Gastrocnemius medialis (tissue), 4 donors: Measurements from ENCODE around the gene EVA1C. TPM values are rescaled to one million over a fixed set of nuclear protein-coding genes. Genes with fewer than 3 reads are reported as not detected.

Source experiments
- ATAC-seq, 2 donors: fragments of 150-250 bp; one replicate each; pipeline ENCODE4 v1.9.1; 2016
- DNase-seq, 2 donors: peaks; one replicate each; pipeline ENCODE4 v3.0.0-alpha.2; 2019
- H3K27ac ChIP-seq, 4 donors: fragments of 200-600 bp; sonication (generic); 1 replicate in 1 of 4; 2 replicates in 3 of 4; pipeline ENCODE4 v1.5.1; 2016 to 2018; ENCODE audit warnings: mild to moderate bottlenecking in 2 of 4, moderate library complexity in 1 of 4
- H3K27me3 ChIP-seq, 3 donors: fragments of 200-600 bp; sonication (generic) in 2 of 3; 1 replicate in 1 of 3; 2 replicates in 2 of 3; pipeline versions ENCODE4 v1.5.1 to v1.6.0; 2016 to 2019; ENCODE audit warnings: mild to moderate bottlenecking in 1 of 3, moderate library complexity in 1 of 3
- H3K36me3 ChIP-seq, 2 donors: fragments of 200-600 bp; sonication (generic) in 1 of 2; one replicate each; pipeline ENCODE4 v1.5.1; 2017 to 2018
- H3K4me1 ChIP-seq, 2 donors: fragments of 200-600 bp; sonication (generic) in 1 of 2; one replicate each; pipeline ENCODE4 v1.5.1; 2016 to 2017; ENCODE audit warnings: mild to moderate bottlenecking in 2 of 2
- H3K4me3 ChIP-seq, 4 donors: fragments of 200-600 bp; sonication (generic) in 3 of 4; 1 replicate in 1 of 4; 2 replicates in 3 of 4; pipeline ENCODE4 v1.5.1; 2016 to 2019; ENCODE audit warnings: mild to moderate bottlenecking in 2 of 4
- H3K9me3 ChIP-seq, 3 donors: fragments of 200-600 bp; sonication (generic) in 2 of 3; 1 replicate in 1 of 3; 2 replicates in 2 of 3; pipeline ENCODE4 v1.5.1; 2016 to 2019
- POLR2A ChIP-seq, 2 donors: fragments of 450-650 bp; IDR thresholded peaks; one replicate each; pipeline ENCODE4 v1.6.1; 2017; ENCODE audit warnings: antibody characterized with exemption in 2 of 2, mild to moderate bottlenecking in 2 of 2, moderate library complexity in 2 of 2
- in situ Hi-C, 4 donors: fragments of 200-750 bp; cut with MboI; loops; one replicate each; pipeline versions ENCODE4 v1.15.0 to v1.8.0; 2017; ENCODE audit warnings: low sequenced_read_pairs in 4 of 4
- intact Hi-C: fragments of 100-400 bp; cut with DNase I; formaldehyde crosslinking; loops from one replicate; pipeline ENCODE4 v1.15.1; 2023; ENCODE audit warnings: low total_unique reads
- total RNA-seq, 4 donors: library from RNA; depleted of rRNA; stranded (reverse); fragments of >200 nt; gene quantifications; one replicate each; pipeline versions ENCODE4 v1.1.0 to v1.2.3, GENCODE V29; 2016
- TF ChIP-seq, protein P1 (sequence below), 5 experiments: fragments of 450-650 bp in 3 of 5; fragments of 200-600 bp in 2 of 5; sonication (generic) in 2 of 5; IDR thresholded peaks in 4 of 5; conservative IDR thresholded peaks in 1 of 5; 1 replicate in 4 of 5; 2 replicates in 1 of 5; pipeline ENCODE4 v1.5.1; 2016 to 2019; ENCODE audit warnings: antibody characterized with exemption in 5 of 5, mild to moderate bottlenecking in 3 of 5, moderate library complexity in 3 of 5

EVA1C gene, protein sequence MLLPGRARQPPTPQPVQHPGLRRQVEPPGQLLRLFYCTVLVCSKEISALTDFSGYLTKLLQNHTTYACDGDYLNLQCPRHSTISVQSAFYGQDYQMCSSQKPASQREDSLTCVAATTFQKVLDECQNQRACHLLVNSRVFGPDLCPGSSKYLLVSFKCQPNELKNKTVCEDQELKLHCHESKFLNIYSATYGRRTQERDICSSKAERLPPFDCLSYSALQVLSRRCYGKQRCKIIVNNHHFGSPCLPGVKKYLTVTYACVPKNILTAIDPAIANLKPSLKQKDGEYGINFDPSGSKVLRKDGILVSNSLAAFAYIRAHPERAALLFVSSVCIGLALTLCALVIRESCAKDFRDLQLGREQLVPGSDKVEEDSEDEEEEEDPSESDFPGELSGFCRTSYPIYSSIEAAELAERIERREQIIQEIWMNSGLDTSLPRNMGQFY
- 10 to 100 TPM in 2 of 4 donors, 1 to 10 TPM in 2; 9.2 to 15.8 (median 12.1) TPM for total RNA-seq

DNA sequence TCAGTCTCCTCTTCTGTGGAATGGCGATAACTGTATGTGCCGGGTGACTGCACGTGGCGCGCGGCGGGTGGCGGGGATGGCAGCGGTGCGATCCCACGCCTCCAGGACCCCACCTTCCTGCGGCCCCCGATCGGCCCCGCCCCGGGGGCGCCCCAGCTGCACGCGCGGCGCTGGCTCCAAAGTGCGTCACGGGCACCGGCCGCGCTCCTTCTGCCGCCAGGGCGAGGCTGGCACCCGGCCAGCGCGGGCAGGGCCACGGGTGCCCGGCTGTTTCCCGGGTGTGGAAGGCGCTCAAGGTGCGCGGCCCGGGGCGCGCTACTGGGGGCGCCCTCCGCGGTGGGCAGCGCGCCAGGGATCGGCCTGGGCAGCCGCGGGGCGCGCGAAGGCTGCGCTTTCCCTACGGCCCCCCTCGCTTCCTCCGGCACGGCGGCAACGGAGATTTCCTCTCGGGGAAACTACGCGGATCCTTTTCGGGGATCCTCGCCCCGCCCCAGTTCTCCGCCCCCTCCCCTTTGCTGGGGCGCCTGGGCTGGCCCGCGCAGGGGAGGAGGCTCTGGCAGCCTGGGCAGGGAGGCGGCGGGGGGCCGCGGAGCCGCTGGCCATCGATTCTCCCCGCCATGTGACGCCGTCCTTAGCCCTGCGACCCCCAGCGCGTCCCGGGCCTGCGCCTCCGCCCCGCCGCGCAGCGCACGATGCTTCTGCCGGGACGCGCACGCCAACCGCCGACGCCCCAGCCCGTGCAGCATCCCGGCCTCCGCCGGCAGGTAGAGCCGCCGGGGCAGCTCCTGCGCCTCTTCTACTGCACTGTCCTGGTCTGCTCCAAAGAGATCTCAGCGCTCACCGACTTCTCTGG lies at the start of gene EVA1C:
EVA1C (plus strand) TSS at position 545 of the 853 bp plus-strand sequence; CDS start at position 693, 148 bp downstream.
- in situ Hi-C loops (no loop called here), intact Hi-C loops (loop anchor here (2.0 to 5.0 kb wide), 4 partner anchors 44 to 200 kb away; partner anchors contain the start of gene CFAP298)
- peaks cover 0 to 9% of the 10 kb centered on the region in 2 donors for H3K4me1 ChIP-seq
- H3K36me3 ChIP-seq, result no peaks in the 10 kb centered on the region
- H3K27me3 ChIP-seq, result no peaks in the 10 kb centered on the region
- H3K4me3 ChIP-seq, result peak within 1 kb of the TSS; percentile 79 to 92 (median 89)
- ATAC-seq, result peak; percentile 55 to 63
- no peaks in the 10 kb centered on the region for H3K9me3 ChIP-seq
- peak; percentile 30 to 39 for DNase-seq
- H3K27ac ChIP-seq, result peak within 1 kb of the TSS; percentile 85 to 96 (median 94)
- peak; percentile 41 to 72 for TF ChIP-seq POLR2A (IDR thresholded peaks at IDR 0.05)
- TF ChIP-seq, protein P1, sequence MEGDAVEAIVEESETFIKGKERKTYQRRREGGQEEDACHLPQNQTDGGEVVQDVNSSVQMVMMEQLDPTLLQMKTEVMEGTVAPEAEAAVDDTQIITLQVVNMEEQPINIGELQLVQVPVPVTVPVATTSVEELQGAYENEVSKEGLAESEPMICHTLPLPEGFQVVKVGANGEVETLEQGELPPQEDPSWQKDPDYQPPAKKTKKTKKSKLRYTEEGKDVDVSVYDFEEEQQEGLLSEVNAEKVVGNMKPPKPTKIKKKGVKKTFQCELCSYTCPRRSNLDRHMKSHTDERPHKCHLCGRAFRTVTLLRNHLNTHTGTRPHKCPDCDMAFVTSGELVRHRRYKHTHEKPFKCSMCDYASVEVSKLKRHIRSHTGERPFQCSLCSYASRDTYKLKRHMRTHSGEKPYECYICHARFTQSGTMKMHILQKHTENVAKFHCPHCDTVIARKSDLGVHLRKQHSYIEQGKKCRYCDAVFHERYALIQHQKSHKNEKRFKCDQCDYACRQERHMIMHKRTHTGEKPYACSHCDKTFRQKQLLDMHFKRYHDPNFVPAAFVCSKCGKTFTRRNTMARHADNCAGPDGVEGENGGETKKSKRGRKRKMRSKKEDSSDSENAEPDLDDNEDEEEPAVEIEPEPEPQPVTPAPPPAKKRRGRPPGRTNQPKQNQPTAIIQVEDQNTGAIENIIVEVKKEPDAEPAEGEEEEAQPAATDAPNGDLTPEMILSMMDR (IDR thresholded peaks at IDR 0.05 in 4 of 5, conservative IDR thresholded peaks at IDR 0.05 in 1 of 5), result peak in 4 of 5 experiments; percentile 24 to 54 (median 34)

DNA sequence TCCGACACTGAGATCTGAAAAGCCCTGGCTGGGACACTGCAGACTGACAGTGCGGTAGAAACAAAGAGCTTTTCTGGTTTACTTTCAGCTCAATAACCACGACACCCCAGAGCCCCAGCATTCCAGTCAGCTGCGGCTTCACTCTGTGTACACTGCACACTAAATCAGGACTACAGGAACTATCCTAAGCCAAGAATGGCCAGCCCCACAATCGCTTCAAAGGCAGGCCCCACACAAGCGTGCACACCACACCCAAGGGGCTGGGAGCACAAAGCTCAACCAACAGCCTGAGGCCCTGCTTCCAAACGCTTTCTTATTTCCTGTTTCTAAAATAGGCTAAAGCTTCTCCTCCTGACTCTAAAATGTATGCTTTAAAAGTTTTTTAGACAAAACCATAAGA lies 48.1 kb upstream of the EVA1C start:
- intact Hi-C loops, result no loop called here
- no peak for DNase-seq
- peak overlapping the region in 3 of 4 donors; percentile 35 to 62 (median 61) for H3K27ac ChIP-seq

DNA sequence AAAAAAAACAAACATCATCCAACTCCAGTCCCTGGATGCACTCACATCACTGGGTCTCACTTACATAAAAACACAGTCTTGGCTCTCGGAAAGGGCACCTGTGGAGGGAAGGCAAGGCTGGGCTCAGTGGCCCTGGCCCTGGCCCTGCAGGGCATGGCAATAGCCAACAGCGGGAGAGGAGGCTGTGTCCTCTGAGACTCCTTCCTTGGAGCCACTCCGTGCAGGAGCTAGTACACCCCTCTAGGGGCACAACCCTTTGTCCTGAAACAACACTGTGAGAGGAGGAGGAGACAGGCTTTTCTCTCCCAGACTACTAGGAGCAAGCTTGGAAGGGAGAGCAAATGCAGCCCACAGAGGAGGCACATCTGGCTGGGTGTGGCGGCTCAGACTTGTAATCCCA lies 47.7 kb upstream of the EVA1C start:
- H3K4me1 ChIP-seq, result peaks cover 0 to 2% of the 10 kb centered on the region in 2 donors
- peak overlapping the region; percentile 14 to 62 (median 48) for H3K27ac ChIP-seq
- TF ChIP-seq, protein P1 (IDR thresholded peaks at IDR 0.05 in 4 of 5, conservative IDR thresholded peaks at IDR 0.05 in 1 of 5), result no peak
- no peak for TF ChIP-seq POLR2A (IDR thresholded peaks at IDR 0.05)

More for the DNA sequence above, 48.1 kb upstream of the EVA1C start:
- H3K4me3 ChIP-seq, result no peak overlapping the region
- no peak for TF ChIP-seq POLR2A (IDR thresholded peaks at IDR 0.05)
- in situ Hi-C loops, result no loop called here
- peak; percentile 38 to 73 for ATAC-seq
- H3K27me3 ChIP-seq, result no peaks in the 10 kb centered on the region
- H3K36me3 ChIP-seq, result peaks cover 0 to 89% of the 10 kb centered on the region in 2 donors
- H3K9me3 ChIP-seq, result no peaks in the 10 kb centered on the region
- peaks cover 0 to 2% of the 10 kb centered on the region in 2 donors for H3K4me1 ChIP-seq

DNA sequence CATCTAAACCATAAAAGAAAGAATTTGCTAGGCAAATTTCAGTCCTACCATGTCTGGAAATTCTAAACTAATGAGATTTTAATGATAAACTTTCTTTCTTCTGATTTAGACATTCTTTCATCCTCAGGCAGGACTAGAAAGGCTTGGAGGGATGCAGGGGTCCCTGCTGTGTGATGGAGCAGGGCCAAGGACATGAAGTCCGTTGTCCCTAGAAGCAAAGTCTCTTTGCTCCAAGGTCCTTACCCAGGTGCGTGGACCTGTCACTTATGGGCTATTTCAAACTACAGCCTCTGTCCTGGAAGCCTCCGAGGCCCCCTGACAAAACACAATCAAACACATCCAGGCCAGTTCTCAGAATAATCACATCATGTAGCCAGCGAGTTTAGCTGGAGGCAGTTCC lies 46.3 kb upstream of the EVA1C start:
- Histone ChIP-seq H3K36me3 (peaks cover 0 to 86% of the 10 kb centered on the region in 2 donors), H3K27ac (peak overlapping the region; percentile 23 to 65 (median 52)), H3K27me3 (no peaks in the 10 kb centered on the region), H3K9me3 (no peaks in the 10 kb centered on the region), H3K4me3 (no peak overlapping the region), H3K4me1 (peaks cover 0 to 2% of the 10 kb centered on the region in 2 donors)
- TF ChIP-seq, protein P1 (IDR thresholded peaks at IDR 0.05 in 4 of 5, conservative IDR thresholded peaks at IDR 0.05 in 1 of 5), result no peak
- TF ChIP-seq POLR2A (IDR thresholded peaks at IDR 0.05), result no peak
- ATAC-seq, result no peak
- intact Hi-C loops (no loop called here), in situ Hi-C loops (no loop called here)
- DNase-seq, result no peak

More for the DNA sequence above, 47.7 kb upstream of the EVA1C start:
- H3K27me3 ChIP-seq, result no peaks in the 10 kb centered on the region
- DNase-seq, result no peak
- peaks cover 0 to 88% of the 10 kb centered on the region in 2 donors for H3K36me3 ChIP-seq
- H3K9me3 ChIP-seq, result no peaks in the 10 kb centered on the region
- peak in 1 of 2 donors; percentile 20 for ATAC-seq
- intact Hi-C loops (no loop called here), in situ Hi-C loops (no loop called here)
- H3K4me3 ChIP-seq, result no peak overlapping the region
